IMR-90 (cell line): ENCODE data around the gene KRTAP4-1. TPM values are rescaled to one million over a fixed set of nuclear protein-coding genes. Genes with fewer than 3 reads are reported as not detected.

Experiments used
- ATAC-seq: fragments of 200-7000 bp; cut with Tn5 transposase; 2 replicates; pipeline ENCODE4 v1.9.1; 2020; ENCODE audit warnings: low read depth, mild to moderate bottlenecking, moderate library complexity
- BruUV-seq: library from RNA; stranded (reverse); fragments of 400-500 nt; replicated peaks from 2 replicates; lab custom pipeline; 2021; lab: Mats Ljungman, UMichigan
- CTCF ChIA-PET: fragments of 300-600 bp; formaldehyde crosslinking; extraction: SDS; loops from one replicate; lab custom pipeline; 2021; ENCODE audit warnings: antibody characterized with exemption; lab: Yijun Ruan, JAX
- POLR2A ChIA-PET: fragments of 300-600 bp; sonication (Branson Sonifier 250); formaldehyde crosslinking; loops from one replicate; lab custom pipeline; 2022; ENCODE audit warnings: antibody characterized with exemption; ENCODE audit not compliant: unreplicated experiment; lab: Charles Lee
- DNase-seq: peaks from one replicate; pipeline ENCODE4 v3.0.0; 2013
- H2AFZ ChIP-seq: replicated peaks from 2 replicates; pipeline ENCODE3; 2013; ENCODE audit warnings: low read length, mild to moderate bottlenecking; ENCODE audit not compliant: poor library complexity
- H2AK5ac ChIP-seq: 2 replicates; pipeline ENCODE4 v1.6.1; 2013; ENCODE audit warnings: low read depth, low read length, inconsistent platforms
- H2AK9ac ChIP-seq: replicated peaks from 2 replicates; pipeline ENCODE3; 2013; ENCODE audit warnings: mild to moderate bottlenecking, low read depth, low read length, moderate library complexity; ENCODE audit not compliant: poor library complexity
- H2BK120ac ChIP-seq: 2 replicates; pipeline ENCODE4 v1.6.1; 2013; ENCODE audit warnings: low read depth, low read length, inconsistent platforms
- H2BK15ac ChIP-seq: 3 replicates; pipeline ENCODE4 v1.6.1; 2013; ENCODE audit warnings: low read depth, low read length, inconsistent platforms
- H2BK20ac ChIP-seq: 2 replicates; pipeline ENCODE4 v1.6.1; 2013; ENCODE audit warnings: low read depth, mild to moderate bottlenecking, inconsistent platforms, low read length, moderate library complexity
- H2BK5ac ChIP-seq: 2 replicates; pipeline ENCODE4 v1.6.1; 2013; ENCODE audit warnings: mild to moderate bottlenecking, low read depth, low read length, inconsistent platforms; ENCODE audit not compliant: poor library complexity, severe bottlenecking
- H3K14ac ChIP-seq: replicated peaks from 2 replicates; pipeline ENCODE4 v1.6.1; 2013; ENCODE audit warnings: low read depth, low read length, inconsistent platforms
- H3K18ac ChIP-seq: 2 replicates; pipeline ENCODE4 v1.6.1; 2013; ENCODE audit warnings: low read depth, low read length, control low read depth
- H3K23ac ChIP-seq: 2 replicates; pipeline ENCODE4 v1.6.1; 2013; ENCODE audit warnings: low read depth, low read length, inconsistent platforms
- H3K27ac ChIP-seq: 2 replicates; pipeline ENCODE4 v1.5.1; 2013; ENCODE audit warnings: mild to moderate bottlenecking, control low read depth, low read length; ENCODE audit not compliant: insufficient read depth
- H3K27me3 ChIP-seq: 2 replicates; pipeline ENCODE4 v1.6.1; 2013; ENCODE audit warnings: low read length; ENCODE audit not compliant: control insufficient read depth, insufficient read depth
- H3K36me3 ChIP-seq: 2 replicates; pipeline ENCODE4 v1.6.1; 2013; ENCODE audit warnings: low read length, mixed read lengths; ENCODE audit not compliant: control insufficient read depth, insufficient read depth
- H3K4ac ChIP-seq: 2 replicates; pipeline ENCODE4 v1.6.1; 2013; ENCODE audit warnings: low read depth, low read length, inconsistent platforms
- H3K4me1 ChIP-seq: 2 replicates; pipeline ENCODE4 v1.6.1; 2013; ENCODE audit warnings: low read length, mixed read lengths; ENCODE audit not compliant: control insufficient read depth, insufficient read depth
- H3K4me2 ChIP-seq: 2 replicates; pipeline ENCODE4 v1.6.1; 2013; ENCODE audit warnings: low read depth, mild to moderate bottlenecking, control low read depth, low read length, moderate library complexity
- H3K4me3 ChIP-seq: 2 replicates; pipeline ENCODE4 v1.5.1; 2013; ENCODE audit warnings: low read depth, mild to moderate bottlenecking, control low read depth, low read length, moderate library complexity; ENCODE audit not compliant: insufficient read depth
- H3K56ac ChIP-seq: 2 replicates; pipeline ENCODE4 v1.6.1; 2013; ENCODE audit warnings: low read length, inconsistent platforms; ENCODE audit not compliant: insufficient read depth; ENCODE audit errors: extremely low read depth
- H3K79me1 ChIP-seq, 2 experiments: 2 replicates each; pipeline ENCODE4 v1.6.1; 2013; ENCODE audit warnings: low read length in 2 of 2, inconsistent platforms in 1 of 2, low read depth in 1 of 2
- H3K9ac ChIP-seq: 2 replicates; pipeline ENCODE4 v1.6.1; 2013; ENCODE audit warnings: low read depth, low read length, control low read depth
- H3K9me1 ChIP-seq: 2 replicates; pipeline ENCODE4 v1.6.1; 2013; ENCODE audit warnings: low read length, inconsistent platforms; ENCODE audit not compliant: insufficient read depth
- H3K9me3 ChIP-seq: 2 replicates; pipeline ENCODE4 v1.6.1; 2013; ENCODE audit warnings: low read length; ENCODE audit not compliant: control insufficient read depth, insufficient read depth
- H4K20me1 ChIP-seq: 2 replicates; pipeline ENCODE4 v1.6.1; 2013; ENCODE audit warnings: low read length, inconsistent platforms; ENCODE audit not compliant: insufficient read depth
- H4K5ac ChIP-seq: 2 replicates; pipeline ENCODE4 v1.6.1; 2013; ENCODE audit warnings: mild to moderate bottlenecking, low read depth, low read length, control low read depth
- H4K8ac ChIP-seq, 2 experiments: 2 replicates each; pipeline ENCODE4 v1.6.1; 2013; ENCODE audit warnings: low read depth in 2 of 2, low read length in 2 of 2, control low read depth in 1 of 2, inconsistent platforms in 1 of 2
- H4K91ac ChIP-seq: 2 replicates; pipeline ENCODE4 v1.6.1; 2013; ENCODE audit warnings: low read depth, low read length, inconsistent platforms; ENCODE audit not compliant: insufficient read depth
- CEBPB ChIP-seq: IDR thresholded peaks from 2 replicates; pipeline ENCODE4 v1.6.1; 2012; ENCODE audit warnings: low read depth, low read length, improper control_type of control experiment
- FOS ChIP-seq: fragments of 150-350 bp; IDR thresholded peaks from 2 replicates; pipeline ENCODE4 v1.6.1; 2016; ENCODE audit warnings: low read depth, low read length
- NFE2L2 ChIP-seq: fragments of 150-350 bp; IDR thresholded peaks from 2 replicates; pipeline ENCODE4 v1.6.1; 2016; ENCODE audit warnings: low read depth, mild to moderate bottlenecking, low read length
- POLR2A ChIP-seq: IDR thresholded peaks from 2 replicates; pipeline ENCODE4 v1.6.1; 2012; ENCODE audit warnings: mild to moderate bottlenecking, low read depth, low read length
- WGBS, 2 experiments: methylation state at CpG; one replicate each; pipeline versions ENCODE4 v1.1.5 to v1.1.7; 2013; ENCODE audit warnings: missing lambda C conversion rate in 2 of 2; ENCODE audit not compliant: insufficient read length in 1 of 2; ENCODE audit errors: extremely low coverage in 2 of 2; 5-methylcytosine and 5-hydroxymethylcytosine counted together
- dilution Hi-C: fragments of 300-500 bp; cut with HindIII; formaldehyde crosslinking; loops from one replicate; pipeline ENCODE4 v1.14.3; 2018; ENCODE audit warnings: low sequenced_read_pairs; ENCODE audit not compliant: unreplicated experiment
- in situ Hi-C: fragments of 300-500 bp; cut with MboI; formaldehyde crosslinking; loops from 3 replicates; pipeline ENCODE4 v1.14.3; 2019; ENCODE audit warnings: low sequenced_read_pairs, inconsistent platforms, mixed read lengths
- intact Hi-C: fragments of 100-400 bp; cut with micrococcal nuclease; formaldehyde crosslinking; loops from 2 replicates; pipeline ENCODE4 v1.10.0; 2022
- polyA plus RNA-seq, 3 experiments: library from polyadenylated mRNA; depleted of rRNA; stranded (reverse); fragments of >200 nt; gene quantifications; 2 replicates each; pipeline ENCODE4 v1.2.3, GENCODE V29; 2012; ENCODE audit warnings: low replicate concordance in 1 of 3
- total RNA-seq: library from RNA; depleted of rRNA; stranded (reverse); fragments of >200 nt; gene quantifications from 2 replicates; pipeline ENCODE4 v1.2.3, GENCODE V29; 2012
- TF ChIP-seq, protein P1 (sequence below): fragments of 150-350 bp; IDR thresholded peaks from 2 replicates; pipeline ENCODE4 v1.6.1; 2017; ENCODE audit warnings: mild to moderate bottlenecking, antibody characterized with exemption, low read length, low read depth
- TF ChIP-seq, protein P2 (sequence below): conservative IDR thresholded peaks from 2 replicates; pipeline ENCODE4 v1.5.1; 2012; ENCODE audit warnings: mild to moderate bottlenecking, low read depth, low read length, improper control_type of control experiment

KRTAP4-1 gene
- total and polyA plus RNA-seq, 2 of the 4 experiments (the other 2 are of a cell fraction), result not detected

DNA sequence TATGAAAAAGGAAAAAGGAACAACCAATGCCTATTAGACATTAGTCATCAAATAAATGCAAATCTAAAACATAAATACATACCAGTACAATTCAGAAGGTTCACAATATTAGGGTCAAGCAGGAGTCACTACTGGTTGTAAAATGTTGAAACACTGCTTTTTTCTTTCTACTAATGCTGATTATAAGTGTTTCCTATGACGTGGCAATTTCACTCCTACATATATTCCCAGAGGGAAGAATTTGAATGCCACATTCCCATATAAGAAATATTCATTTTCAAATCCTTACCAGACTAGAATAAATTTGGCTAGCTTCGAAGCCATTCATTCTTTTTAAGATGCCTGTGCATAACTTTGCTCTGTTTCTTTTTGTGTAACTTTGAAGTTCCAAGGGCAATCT is 39.1 kb upstream of the KRTAP4-1 start:
- Histone ChIP-seq H2BK20ac (no peak overlapping the region), H2BK120ac (no peak overlapping the region), H4K91ac (no peak overlapping the region), H3K27ac (no peak overlapping the region), H2BK15ac (no peak overlapping the region), H3K9me3 (no peaks in the 10 kb centered on the region), H2AK9ac (no peak overlapping the region), H3K4me1 (no peaks in the 10 kb centered on the region), H3K9me1 (no peaks in the 10 kb centered on the region; the same call in 1 of the 2 replicates), H3K23ac (no peak overlapping the region), H4K5ac (no peak overlapping the region), H2BK5ac (no peak overlapping the region), H2AK5ac (no peak overlapping the region), H3K79me1 (no peaks in the 10 kb centered on the region), H2AFZ (no peak overlapping the region), H3K14ac (no peak overlapping the region), H3K36me3 (no peaks in the 10 kb centered on the region), H3K9ac (no peak overlapping the region), H3K4ac (no peak overlapping the region), H4K8ac (no peak overlapping the region), H3K4me2 (no peak overlapping the region), H4K20me1 (no peaks in the 10 kb centered on the region), H3K27me3 (peaks cover 4% of the 10 kb centered on the region; the same call in 1 of the 2 replicates), H3K18ac (no peak overlapping the region), H3K4me3 (no peak overlapping the region), H3K56ac (no peak overlapping the region)
- intact Hi-C loops (no loop called here), in situ Hi-C loops (no loop called here), dilution Hi-C loops (no loop called here)
- DNase-seq (peak; percentile 35), ATAC-seq (no peak)
- no CpG with 5 or more reads among the region's 2 CpGs for WGBS, 2 experiments
- ChIA-PET CTCF (no interaction called here), POLR2A (no interaction called here)
- BruUV-seq, result no TSS peak
- TF ChIP-seq, protein P1, sequence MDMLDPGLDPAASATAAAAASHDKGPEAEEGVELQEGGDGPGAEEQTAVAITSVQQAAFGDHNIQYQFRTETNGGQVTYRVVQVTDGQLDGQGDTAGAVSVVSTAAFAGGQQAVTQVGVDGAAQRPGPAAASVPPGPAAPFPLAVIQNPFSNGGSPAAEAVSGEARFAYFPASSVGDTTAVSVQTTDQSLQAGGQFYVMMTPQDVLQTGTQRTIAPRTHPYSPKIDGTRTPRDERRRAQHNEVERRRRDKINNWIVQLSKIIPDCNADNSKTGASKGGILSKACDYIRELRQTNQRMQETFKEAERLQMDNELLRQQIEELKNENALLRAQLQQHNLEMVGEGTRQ, result no peak
- TF ChIP-seq FOS, result no peak
- TF ChIP-seq, protein P2, sequence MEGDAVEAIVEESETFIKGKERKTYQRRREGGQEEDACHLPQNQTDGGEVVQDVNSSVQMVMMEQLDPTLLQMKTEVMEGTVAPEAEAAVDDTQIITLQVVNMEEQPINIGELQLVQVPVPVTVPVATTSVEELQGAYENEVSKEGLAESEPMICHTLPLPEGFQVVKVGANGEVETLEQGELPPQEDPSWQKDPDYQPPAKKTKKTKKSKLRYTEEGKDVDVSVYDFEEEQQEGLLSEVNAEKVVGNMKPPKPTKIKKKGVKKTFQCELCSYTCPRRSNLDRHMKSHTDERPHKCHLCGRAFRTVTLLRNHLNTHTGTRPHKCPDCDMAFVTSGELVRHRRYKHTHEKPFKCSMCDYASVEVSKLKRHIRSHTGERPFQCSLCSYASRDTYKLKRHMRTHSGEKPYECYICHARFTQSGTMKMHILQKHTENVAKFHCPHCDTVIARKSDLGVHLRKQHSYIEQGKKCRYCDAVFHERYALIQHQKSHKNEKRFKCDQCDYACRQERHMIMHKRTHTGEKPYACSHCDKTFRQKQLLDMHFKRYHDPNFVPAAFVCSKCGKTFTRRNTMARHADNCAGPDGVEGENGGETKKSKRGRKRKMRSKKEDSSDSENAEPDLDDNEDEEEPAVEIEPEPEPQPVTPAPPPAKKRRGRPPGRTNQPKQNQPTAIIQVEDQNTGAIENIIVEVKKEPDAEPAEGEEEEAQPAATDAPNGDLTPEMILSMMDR, result no peak
- 0 out of 2 replicates have a peak, but pooled peaks have one; percentile 14 for TF ChIP-seq NFE2L2
- no peak for TF ChIP-seq CEBPB
- TF ChIP-seq POLR2A, result no peak
